Heart left ventricle (tissue), 13 donors: Measurements from ENCODE around the gene ZNF397.

Experiments used
- CTCF ChIP-seq, 12 donors: fragments of 200-600 bp; sonication (generic) in 4 of 12; IDR thresholded peaks; one replicate each; pipeline versions ENCODE4 v1.5.0 to v1.8.0; 2018 to 2022; ENCODE audit warnings: antibody characterized with exemption in 12 of 12, mild to moderate bottlenecking in 5 of 12
- POLR2A ChIP-seq, 2 donors: fragments of 450-650 bp; IDR thresholded peaks; one replicate each; pipeline ENCODE4 v1.6.1; 2017; ENCODE audit warnings: antibody characterized with exemption in 2 of 2, mild to moderate bottlenecking in 2 of 2, moderate library complexity in 2 of 2
- donor health status: ischemic (EF 13 %, LVEDD 7.1; RV severe dilation, severe dysfunction).
- donor health status: DM: no; HTN: yes; CAD: no.
- donor health status: DM: no; HTN: no; CAD: no.
- donor health status: ischemic (EF 25% LVEDD 6.9; RV normal size, moderate dysfunction).
- donor health status: ischemic (EF 25% LVEDD 5.7; RV mildly dilated, moderate dysfunction).
- donor health status: ischemic (EF 35%, LVEDD 5.7; RV mildly dilated, moderate dysfunction).
- donor health status: nonischemic (EF 11% LVEDD 7.7; RV severe dilation, severe dysfunction).
- donor health status: DM: yes; HTN: yes; CAD: no.
- donor health status: PGD.
- donor health status: ischemic (EF 29% LVEDD 5.4; RV normal size, mild dysfunction).
- donor health status: nonischemic (EF 23%, LVEDD 6.1; RV moderate dilation, normal function).

DNA sequence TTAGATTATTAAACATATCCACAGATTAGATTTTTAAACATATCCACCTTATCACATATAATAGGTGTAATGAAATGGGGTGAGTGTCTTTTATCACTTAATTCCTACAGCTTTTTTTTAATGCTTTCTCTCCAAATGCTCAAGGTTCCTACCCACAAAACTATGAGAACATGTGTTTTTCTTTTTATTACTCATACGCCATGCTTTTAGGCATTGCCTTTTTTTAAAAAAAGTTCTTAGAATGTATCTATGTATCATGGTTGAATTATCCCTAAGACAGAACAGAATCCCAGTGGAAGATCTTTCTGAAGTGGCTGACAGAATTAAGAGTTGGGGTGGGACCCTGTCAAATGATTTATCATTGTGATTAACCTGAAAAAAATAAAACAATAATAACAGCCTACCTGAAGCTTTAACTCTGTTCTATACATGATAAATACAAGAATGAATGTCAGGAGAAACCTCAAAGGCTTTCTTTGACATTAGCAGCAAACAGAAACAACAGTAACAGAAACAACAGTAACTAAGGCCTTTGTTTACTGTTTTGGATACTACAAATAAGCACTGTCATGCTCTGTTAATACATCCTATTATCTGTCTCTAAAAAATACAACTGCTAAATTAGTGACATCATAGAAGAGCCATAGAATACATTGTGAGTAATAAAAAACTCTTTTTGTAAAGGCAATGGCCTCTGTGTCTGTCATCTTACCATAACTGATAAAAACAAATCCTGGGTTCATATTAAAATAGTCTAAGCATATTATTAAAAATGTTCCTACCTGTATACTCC lies 4.1 kb upstream of the ZNF397 start:
- TF ChIP-seq CTCF (IDR thresholded peaks at IDR 0.05) = no peak
- no peak for TF ChIP-seq POLR2A (IDR thresholded peaks at IDR 0.05)
